ENCODE measurements around the gene BCL2. TPM values are rescaled to one million over a fixed set of nuclear protein-coding genes. Genes with fewer than 3 reads are reported as not detected.

The BCL2 gene
- total RNA-seq, 1 experiment from 2014 or later = 1.3 TPM

DNA sequence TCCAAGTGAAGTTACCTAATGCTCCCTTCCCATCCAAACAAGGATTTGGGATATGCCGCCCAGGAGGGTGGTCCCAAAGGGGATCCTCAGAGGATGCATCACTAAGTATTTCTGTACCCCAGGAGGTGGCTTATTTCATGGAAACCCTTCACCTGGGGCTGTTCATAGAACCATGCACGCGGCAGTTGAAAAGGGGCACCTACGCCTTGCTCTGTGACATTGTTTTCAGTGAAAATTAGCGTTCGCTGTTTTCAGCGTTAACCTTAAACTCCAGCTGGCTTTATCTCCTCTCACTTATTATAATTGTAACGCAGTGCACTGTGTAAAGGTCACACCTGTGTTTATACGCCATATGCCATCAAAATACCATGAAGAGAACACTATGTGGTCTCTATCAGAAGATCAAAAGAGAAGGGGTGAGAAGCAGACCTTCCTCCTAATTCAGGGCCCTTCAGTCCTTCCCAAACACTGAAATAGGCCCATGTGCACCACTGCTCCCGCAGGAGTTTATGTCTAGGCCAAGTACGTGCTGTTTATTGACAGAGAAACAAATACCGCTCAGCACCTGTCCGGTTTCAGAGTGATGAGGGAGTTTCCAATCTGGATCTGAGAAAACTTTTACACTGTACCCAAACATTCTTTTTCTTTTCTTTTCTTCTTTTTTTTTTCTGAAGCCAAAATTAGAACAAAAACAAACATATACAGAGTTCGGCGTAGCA is 162.1 kb downstream of the BCL2 start:
- Histone ChIP-seq H4K8ac (replicated peaks; ENCODE audit: insufficient read length, low read depth, low read length) (no peak overlapping the region), H3K79me2 (ENCODE audit: insufficient read depth, low read length) (no peaks in the 10 kb centered on the region), H3T11ph (ENCODE audit: low read length) (no peak overlapping the region), H2AFZ (ENCODE audit: low read length) (no peak overlapping the region), H2BK20ac (ENCODE audit: low read depth, low read length, poor library complexity, severe bottlenecking) (no peak overlapping the region), H3K9ac (ENCODE audit: extremely low read depth, insufficient read length, low read length) (no peak overlapping the region), H4K91ac (ENCODE audit: insufficient read length, low read depth, low read length) (no peak overlapping the region), H2BK12ac (ENCODE audit: insufficient read length, low read depth, low read length) (no peak overlapping the region), H3K23ac (ENCODE audit: insufficient read length, low read depth, low read length) (no peak overlapping the region), H3K9me3 (ENCODE audit: control insufficient read depth, low read depth, low read length) (no peaks in the 10 kb centered on the region), H4K5ac (ENCODE audit: insufficient read length, low read depth, low read length) (no peak overlapping the region), H3K4ac (ENCODE audit: low read depth, low read length) (no peak overlapping the region), H3K27ac (ENCODE audit: insufficient read length, low read depth, low read length) (no peak overlapping the region), H3K56ac (ENCODE audit: insufficient read length, low read depth, low read length) (no peak overlapping the region), H3K14ac (ENCODE audit: insufficient read depth, low read length) (no peak overlapping the region), H3K27me3 (ENCODE audit: insufficient read depth, low read length) (no peaks in the 10 kb centered on the region), H3K79me1 (ENCODE audit: insufficient read depth, low read depth, low read length, poor library complexity, severe bottlenecking) (no peaks in the 10 kb centered on the region), H4K20me1 (ENCODE audit: control insufficient read depth, insufficient read depth, insufficient read length) (no peaks in the 10 kb centered on the region), H2AK5ac (ENCODE audit: insufficient read length, low read length) (no peak overlapping the region), H3K18ac (ENCODE audit: insufficient read length, low read depth, low read length) (no peak overlapping the region), H3K4me2 (ENCODE audit: insufficient read depth, insufficient read length, low read length) (no peak overlapping the region), H2BK5ac (ENCODE audit: insufficient read length, low read length) (no peak overlapping the region), H2BK15ac (ENCODE audit: low read depth, low read length) (no peak overlapping the region), H3K23me2 (ENCODE audit: insufficient read length, low read depth, low read length, poor library complexity, severe bottlenecking) (no peaks in the 10 kb centered on the region), H2BK120ac (ENCODE audit: low read depth, low read length, poor library complexity, severe bottlenecking) (no peak overlapping the region), H3K4me1 (ENCODE audit: insufficient read depth, low read length) (no peaks in the 10 kb centered on the region)
- no peaks in the 10 kb centered on the region for H3K36me3 Mint-ChIP-seq (ENCODE audit: insufficient read depth in 1 of 3, low read depth in 3 of 3)
- no peaks in the 10 kb centered on the region for H3K9me3 Mint-ChIP-seq
- WGBS (ENCODE audit: extremely low coverage, insufficient read length, low lambda C conversion rate) = no CpG with 5 or more reads among the region's 15 CpGs
- H3K4me1 Mint-ChIP-seq = peaks cover 4 to 23% of the 10 kb centered on the region in 2 experiments; a peak in 3 of 4 replicates
- TF ChIP-seq, protein P1, sequence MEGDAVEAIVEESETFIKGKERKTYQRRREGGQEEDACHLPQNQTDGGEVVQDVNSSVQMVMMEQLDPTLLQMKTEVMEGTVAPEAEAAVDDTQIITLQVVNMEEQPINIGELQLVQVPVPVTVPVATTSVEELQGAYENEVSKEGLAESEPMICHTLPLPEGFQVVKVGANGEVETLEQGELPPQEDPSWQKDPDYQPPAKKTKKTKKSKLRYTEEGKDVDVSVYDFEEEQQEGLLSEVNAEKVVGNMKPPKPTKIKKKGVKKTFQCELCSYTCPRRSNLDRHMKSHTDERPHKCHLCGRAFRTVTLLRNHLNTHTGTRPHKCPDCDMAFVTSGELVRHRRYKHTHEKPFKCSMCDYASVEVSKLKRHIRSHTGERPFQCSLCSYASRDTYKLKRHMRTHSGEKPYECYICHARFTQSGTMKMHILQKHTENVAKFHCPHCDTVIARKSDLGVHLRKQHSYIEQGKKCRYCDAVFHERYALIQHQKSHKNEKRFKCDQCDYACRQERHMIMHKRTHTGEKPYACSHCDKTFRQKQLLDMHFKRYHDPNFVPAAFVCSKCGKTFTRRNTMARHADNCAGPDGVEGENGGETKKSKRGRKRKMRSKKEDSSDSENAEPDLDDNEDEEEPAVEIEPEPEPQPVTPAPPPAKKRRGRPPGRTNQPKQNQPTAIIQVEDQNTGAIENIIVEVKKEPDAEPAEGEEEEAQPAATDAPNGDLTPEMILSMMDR (conservative IDR thresholded peaks at IDR 0.05) = no peak
- H3K27me3 Mint-ChIP-seq (ENCODE audit: low read depth) = peaks cover 10% of the 10 kb centered on the region
- no peak overlapping the region for H3K4me3 Mint-ChIP-seq
- DNase-seq = no peak
- no peak overlapping the region for H3K27ac Mint-ChIP-seq

Measured in H9 (cell line).